ENCODE measurements around the gene TENM3. TPM values are rescaled to one million over a fixed set of nuclear protein-coding genes. Genes with fewer than 3 reads are reported as not detected.

Gene TENM3
- total and polyA plus RNA-seq, 12 donors, result 2.6 to 54.4 (median 42.8) TPM

- Histone ChIP-seq H3K27me3 (no peaks in the 10 kb centered on the region), H3K9me3 (replicated peaks in 1 of 3) (no peaks in the 10 kb centered on the region), H3K36me3 (replicated peaks in 1 of 2) (no peaks in the 10 kb centered on the region), H3K4me1 (replicated peaks in 1 of 2) (no peaks in the 10 kb centered on the region), H3K27ac (no peak overlapping the region), H3K4me3 (no peak overlapping the region)
- no peak for DNase-seq
- intact Hi-C loops (cut with DNase I), result no loop called here
- WGBS, 4 donors, result 75 to 89% (median 78%) methylated on average over 14 of the region's 14 CpGs
- TF ChIP-seq, protein P1, sequence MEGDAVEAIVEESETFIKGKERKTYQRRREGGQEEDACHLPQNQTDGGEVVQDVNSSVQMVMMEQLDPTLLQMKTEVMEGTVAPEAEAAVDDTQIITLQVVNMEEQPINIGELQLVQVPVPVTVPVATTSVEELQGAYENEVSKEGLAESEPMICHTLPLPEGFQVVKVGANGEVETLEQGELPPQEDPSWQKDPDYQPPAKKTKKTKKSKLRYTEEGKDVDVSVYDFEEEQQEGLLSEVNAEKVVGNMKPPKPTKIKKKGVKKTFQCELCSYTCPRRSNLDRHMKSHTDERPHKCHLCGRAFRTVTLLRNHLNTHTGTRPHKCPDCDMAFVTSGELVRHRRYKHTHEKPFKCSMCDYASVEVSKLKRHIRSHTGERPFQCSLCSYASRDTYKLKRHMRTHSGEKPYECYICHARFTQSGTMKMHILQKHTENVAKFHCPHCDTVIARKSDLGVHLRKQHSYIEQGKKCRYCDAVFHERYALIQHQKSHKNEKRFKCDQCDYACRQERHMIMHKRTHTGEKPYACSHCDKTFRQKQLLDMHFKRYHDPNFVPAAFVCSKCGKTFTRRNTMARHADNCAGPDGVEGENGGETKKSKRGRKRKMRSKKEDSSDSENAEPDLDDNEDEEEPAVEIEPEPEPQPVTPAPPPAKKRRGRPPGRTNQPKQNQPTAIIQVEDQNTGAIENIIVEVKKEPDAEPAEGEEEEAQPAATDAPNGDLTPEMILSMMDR (IDR thresholded peaks at IDR 0.05), result no peak
- no peak for TF ChIP-seq POLR2A (IDR thresholded peaks at IDR 0.05)
Measured at GRCh38 chr4:182293691-182294255, 50.6 kb downstream of the TENM3 start.

DNA sequence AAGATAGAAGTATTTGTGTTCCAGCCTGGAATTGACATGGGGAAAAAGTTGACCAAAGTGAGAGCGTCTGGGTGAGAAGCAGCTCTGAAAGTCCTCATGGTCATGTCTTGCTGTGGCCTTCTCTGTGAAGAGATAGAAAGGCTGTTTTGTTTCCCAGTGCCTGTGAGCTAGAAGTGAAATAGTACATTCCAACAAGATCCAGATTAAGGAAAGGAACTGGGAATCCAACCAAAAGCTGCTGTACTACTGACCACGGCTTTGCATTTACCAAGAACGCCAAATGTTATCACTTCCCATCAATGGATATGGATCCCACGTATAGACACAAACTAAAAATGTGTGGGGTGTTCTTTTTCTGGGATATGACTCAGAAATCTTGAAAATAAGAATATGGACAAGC, 51.2 kb downstream of the TENM3 start:
- Histone ChIP-seq H3K36me3 (replicated peaks in 1 of 2) (no peaks in the 10 kb centered on the region), H3K4me3 (no peak overlapping the region), H3K4me1 (replicated peaks in 1 of 2) (no peaks in the 10 kb centered on the region), H3K27ac (no peak overlapping the region), H3K9me3 (replicated peaks in 1 of 3) (no peaks in the 10 kb centered on the region), H3K27me3 (no peaks in the 10 kb centered on the region)
- TF ChIP-seq, protein P1 (IDR thresholded peaks at IDR 0.05), result no peak
- no peak for TF ChIP-seq POLR2A (IDR thresholded peaks at IDR 0.05)
- DNase-seq, result no peak
- WGBS, 4 donors, result 76 to 90% (median 86%) methylated on average over 4 of the region's 4 CpGs
- intact Hi-C loops (cut with DNase I), result no loop called here

DNA sequence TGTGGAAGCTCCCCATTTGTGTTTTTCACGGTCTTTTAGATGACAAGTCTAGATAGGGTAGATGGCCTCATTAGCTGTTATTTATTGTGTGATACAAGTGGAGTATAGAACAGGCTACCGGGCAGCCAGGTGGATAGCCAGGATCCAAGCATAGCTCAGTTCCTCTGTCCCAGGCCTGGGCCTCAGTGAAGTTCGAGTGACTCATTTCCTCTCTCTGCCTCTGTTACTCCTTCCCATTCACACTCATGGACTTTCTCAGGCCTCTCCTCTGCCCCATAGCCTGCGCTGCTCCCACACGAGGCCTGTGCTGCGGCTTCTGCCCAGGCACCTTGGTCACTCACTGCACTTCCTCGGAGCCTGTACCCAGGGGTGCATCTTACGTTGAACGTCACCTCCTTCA, 54.5 kb downstream of the TENM3 start:
- intact Hi-C loops (cut with DNase I), result no loop called here
- no peaks in the 10 kb centered on the region for H3K36me3 ChIP-seq (replicated peaks in 1 of 2)
- H3K27ac ChIP-seq, result no peak overlapping the region
- 80 to 87% (median 83%) methylated on average over 9 of the region's 9 CpGs for WGBS, 4 donors
- no peaks in the 10 kb centered on the region for H3K4me1 ChIP-seq (replicated peaks in 1 of 2)
- no peaks in the 10 kb centered on the region for H3K9me3 ChIP-seq (replicated peaks in 1 of 3)
- DNase-seq, result no peak
- TF ChIP-seq, protein P1 (IDR thresholded peaks at IDR 0.05), result no peak
- TF ChIP-seq POLR2A (IDR thresholded peaks at IDR 0.05), result no peak
- H3K4me3 ChIP-seq, result no peak overlapping the region
- H3K27me3 ChIP-seq, result no peaks in the 10 kb centered on the region

DNA sequence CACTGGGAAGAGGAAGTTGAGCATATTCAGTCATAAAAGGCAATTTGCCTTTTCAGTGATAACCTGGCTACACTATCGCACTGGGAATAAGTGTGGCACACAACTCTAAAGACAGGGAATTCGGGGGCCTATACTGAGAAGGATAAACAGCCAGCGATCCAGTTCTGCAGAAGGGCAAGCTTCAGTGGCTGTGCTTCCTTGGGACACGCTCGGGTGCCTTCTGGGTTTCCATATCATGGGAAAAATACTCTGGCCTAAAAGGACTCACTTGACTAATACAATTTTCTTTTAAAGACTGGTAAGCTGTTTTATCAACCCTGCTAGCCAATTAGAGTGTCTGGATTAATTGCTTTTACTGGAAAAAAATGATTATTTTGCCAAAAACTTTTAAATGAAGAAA, 58.5 kb downstream of the TENM3 start:
- H3K36me3 ChIP-seq (replicated peaks in 1 of 2), result no peaks in the 10 kb centered on the region
- H3K27ac ChIP-seq, result no peak overlapping the region
- no peak for DNase-seq
- no peaks in the 10 kb centered on the region for H3K4me1 ChIP-seq (replicated peaks in 1 of 2)
- no peaks in the 10 kb centered on the region for H3K9me3 ChIP-seq (replicated peaks in 1 of 3)
- WGBS, 4 donors, result 83 to 96% (median 93%) methylated on average over 5 of the region's 5 CpGs
- no peak overlapping the region for H3K4me3 ChIP-seq
- intact Hi-C loops (cut with DNase I), result no loop called here
- no peak for TF ChIP-seq POLR2A (IDR thresholded peaks at IDR 0.05)
- TF ChIP-seq, protein P1 (IDR thresholded peaks at IDR 0.05), result no peak
- no peaks in the 10 kb centered on the region for H3K27me3 ChIP-seq

Data from adrenal gland (tissue), 12 donors.